ENCODE measurements around the gene SLC25A42. TPM values are rescaled to one million over a fixed set of nuclear protein-coding genes. Genes with fewer than 3 reads are reported as not detected.

Gene SLC25A42
- total and polyA plus RNA-seq, 2 of the 4 experiments (the other 2 are of a cell fraction) = 2.0 to 9.9 TPM

- ATAC-seq (ENCODE audit: low read depth) = no peak
- WGBS, 2 experiments (ENCODE audit: extremely low coverage in 2 of 2, insufficient read length in 1 of 2) = 92% methylated on average over 17 of the region's 20 CpGs; no CpG with 5 or more reads in 1 of the 2 experiments
- intact Hi-C loops (cut with micrococcal nuclease) = no loop called here
- TF ChIP-seq MAZ (IDR thresholded peaks at IDR 0.05; ENCODE audit: borderline replicate concordance, low read depth, low read length) = no peak
- no peak for TF ChIP-seq CHD1 (IDR thresholded peaks at IDR 0.05; ENCODE audit: low read depth, low read length)
- TF ChIP-seq CTCF (conservative IDR thresholded peaks at IDR 0.05; ENCODE audit: low read depth, low read length) = no peak
- TF ChIP-seq RFX5 (IDR thresholded peaks at IDR 0.05; ENCODE audit: low read depth, low read length) = no peak
- no peak for TF ChIP-seq ELK1 (IDR thresholded peaks at IDR 0.05; ENCODE audit: borderline replicate concordance, low read depth, low read length)
- no peak for TF ChIP-seq RAD21 (IDR thresholded peaks at IDR 0.05; ENCODE audit: low read length)
- TF ChIP-seq, protein P1, sequence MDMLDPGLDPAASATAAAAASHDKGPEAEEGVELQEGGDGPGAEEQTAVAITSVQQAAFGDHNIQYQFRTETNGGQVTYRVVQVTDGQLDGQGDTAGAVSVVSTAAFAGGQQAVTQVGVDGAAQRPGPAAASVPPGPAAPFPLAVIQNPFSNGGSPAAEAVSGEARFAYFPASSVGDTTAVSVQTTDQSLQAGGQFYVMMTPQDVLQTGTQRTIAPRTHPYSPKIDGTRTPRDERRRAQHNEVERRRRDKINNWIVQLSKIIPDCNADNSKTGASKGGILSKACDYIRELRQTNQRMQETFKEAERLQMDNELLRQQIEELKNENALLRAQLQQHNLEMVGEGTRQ (IDR thresholded peaks at IDR 0.05; ENCODE audit: low read depth, low read length) = no peak
- no peak for TF ChIP-seq RCOR1 (IDR thresholded peaks at IDR 0.05; ENCODE audit: insufficient replicate concordance, low read length)
- TF ChIP-seq CEBPB (IDR thresholded peaks at IDR 0.05; ENCODE audit: low read depth, low read length) = no peak
- no peak for TF ChIP-seq MXI1 (IDR thresholded peaks at IDR 0.05; ENCODE audit: borderline replicate concordance, low read depth, low read length)
- TF ChIP-seq NFE2L2 (IDR thresholded peaks at IDR 0.05; ENCODE audit: low read depth, low read length) = no peak
- TF ChIP-seq BHLHE40 (IDR thresholded peaks at IDR 0.05; ENCODE audit: low read depth, low read length) = no peak
- no peak for TF ChIP-seq FOS (IDR thresholded peaks at IDR 0.05; ENCODE audit: low read depth, low read length)
- no peak for TF ChIP-seq POLR2A (IDR thresholded peaks at IDR 0.05; ENCODE audit: low read depth, low read length)
- TF ChIP-seq SMC3 (IDR thresholded peaks at IDR 0.05; ENCODE audit: low read depth, low read length) = no peak
Measured at GRCh38 chr19:19051478-19052213, 12.1 kb upstream of the SLC25A42 start.

More at GRCh38 chr19:19051478-19052213, 12.1 kb upstream of the SLC25A42 start:
- Histone ChIP-seq H3K27me3 (ENCODE audit: control insufficient read depth, insufficient read depth, low read length) (no peaks in the 10 kb centered on the region), H4K8ac (ENCODE audit: low read depth in 2 of 2, low read length in 2 of 2) (no peak overlapping the region), H3K9me3 (ENCODE audit: control insufficient read depth, insufficient read depth, low read length) (no peaks in the 10 kb centered on the region), H4K20me1 (ENCODE audit: insufficient read depth, low read length) (no peaks in the 10 kb centered on the region; the same call in 1 of the 2 replicates), H2BK5ac (ENCODE audit: low read depth, low read length, poor library complexity, severe bottlenecking) (no peak overlapping the region), H3K9me1 (ENCODE audit: insufficient read depth, low read length) (no peaks in the 10 kb centered on the region; the same call in 1 of the 2 replicates), H2AK5ac (ENCODE audit: low read depth, low read length) (no peak overlapping the region), H3K18ac (ENCODE audit: low read depth, low read length) (no peak overlapping the region), H3K36me3 (ENCODE audit: control insufficient read depth, insufficient read depth, low read length) (peaks cover 52% of the 10 kb centered on the region), H2AK9ac (replicated peaks; ENCODE audit: low read depth, low read length, poor library complexity) (no peak overlapping the region), H2BK120ac (ENCODE audit: low read depth, low read length) (no peak overlapping the region), H2BK15ac (ENCODE audit: low read depth, low read length) (no peak overlapping the region), H3K4me2 (ENCODE audit: low read depth, low read length) (no peak overlapping the region), H3K79me1 (ENCODE audit: low read depth in 1 of 2, low read length in 2 of 2) (peaks cover 0 to 19% of the 10 kb centered on the region in 2 experiments; a peak in 1 of 4 replicates), H3K4me3 (ENCODE audit: insufficient read depth, low read depth, low read length) (no peak overlapping the region), H3K14ac (replicated peaks; ENCODE audit: low read depth, low read length) (no peak overlapping the region), H3K4ac (ENCODE audit: low read depth, low read length) (no peak overlapping the region), H3K9ac (ENCODE audit: low read depth, low read length) (no peak overlapping the region), H2BK20ac (ENCODE audit: low read depth, low read length) (no peak overlapping the region), H3K23ac (ENCODE audit: low read depth, low read length) (no peak overlapping the region), H3K4me1 (ENCODE audit: control insufficient read depth, insufficient read depth, low read length) (no peaks in the 10 kb centered on the region), H3K56ac (ENCODE audit: extremely low read depth, insufficient read depth, low read length) (no peak overlapping the region), H3K27ac (ENCODE audit: insufficient read depth, low read length) (no peak overlapping the region), H4K91ac (ENCODE audit: insufficient read depth, low read depth, low read length) (no peak overlapping the region), H2AFZ (replicated peaks; ENCODE audit: low read length, poor library complexity) (no peak overlapping the region), H4K5ac (ENCODE audit: low read depth, low read length) (no peak overlapping the region)
- BruUV-seq (replicated peaks) = no TSS peak
- dilution Hi-C loops (cut with HindIII; ENCODE audit: low sequenced_read_pairs, unreplicated experiment) = no loop called here
- no peak for DNase-seq
- in situ Hi-C loops (cut with MboI; ENCODE audit: low sequenced_read_pairs) = no loop called here
- ChIA-PET POLR2A (ENCODE audit: unreplicated experiment) (no interaction called here), CTCF (interaction anchor here (0.6 kb wide), 1 partner anchor 374 kb away, joined by 3 read pairs; no protein-coding TSS in a partner anchor)
